ENCODE results near the gene KCNB1. TPM values are rescaled to one million over a fixed set of nuclear protein-coding genes. Genes with fewer than 3 reads are reported as not detected.

KCNB1 gene
- total and polyA plus RNA-seq, 2 experiments from 2014 or later, result 0.06 to 0.10 TPM

DNA sequence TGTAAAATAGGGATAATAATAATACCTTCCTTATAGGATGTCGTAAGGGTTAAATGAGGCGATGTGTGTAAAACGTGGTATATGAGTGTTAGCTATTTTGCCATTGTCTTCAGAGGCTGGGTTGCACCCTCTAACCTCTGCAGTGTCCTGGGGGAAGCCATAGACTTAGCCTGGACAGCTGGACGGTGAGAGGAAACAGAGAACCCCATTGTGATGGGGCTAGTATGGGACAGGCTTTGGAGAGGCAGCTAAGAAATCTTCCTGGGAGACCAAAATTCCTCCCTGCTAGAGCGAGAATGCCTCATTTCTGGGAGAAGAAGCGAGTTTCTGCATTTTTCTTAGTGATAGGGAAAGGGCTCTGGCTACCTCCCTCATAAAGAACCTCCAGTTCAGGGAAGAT is 22.8 kb downstream of the KCNB1 start:
- TF ChIP-seq, protein P1, sequence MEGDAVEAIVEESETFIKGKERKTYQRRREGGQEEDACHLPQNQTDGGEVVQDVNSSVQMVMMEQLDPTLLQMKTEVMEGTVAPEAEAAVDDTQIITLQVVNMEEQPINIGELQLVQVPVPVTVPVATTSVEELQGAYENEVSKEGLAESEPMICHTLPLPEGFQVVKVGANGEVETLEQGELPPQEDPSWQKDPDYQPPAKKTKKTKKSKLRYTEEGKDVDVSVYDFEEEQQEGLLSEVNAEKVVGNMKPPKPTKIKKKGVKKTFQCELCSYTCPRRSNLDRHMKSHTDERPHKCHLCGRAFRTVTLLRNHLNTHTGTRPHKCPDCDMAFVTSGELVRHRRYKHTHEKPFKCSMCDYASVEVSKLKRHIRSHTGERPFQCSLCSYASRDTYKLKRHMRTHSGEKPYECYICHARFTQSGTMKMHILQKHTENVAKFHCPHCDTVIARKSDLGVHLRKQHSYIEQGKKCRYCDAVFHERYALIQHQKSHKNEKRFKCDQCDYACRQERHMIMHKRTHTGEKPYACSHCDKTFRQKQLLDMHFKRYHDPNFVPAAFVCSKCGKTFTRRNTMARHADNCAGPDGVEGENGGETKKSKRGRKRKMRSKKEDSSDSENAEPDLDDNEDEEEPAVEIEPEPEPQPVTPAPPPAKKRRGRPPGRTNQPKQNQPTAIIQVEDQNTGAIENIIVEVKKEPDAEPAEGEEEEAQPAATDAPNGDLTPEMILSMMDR (IDR thresholded peaks at IDR 0.05; ENCODE audit: low read depth, low read length), result no peak
- H3K27me3 ChIP-seq, result no peaks in the 10 kb centered on the region

DNA sequence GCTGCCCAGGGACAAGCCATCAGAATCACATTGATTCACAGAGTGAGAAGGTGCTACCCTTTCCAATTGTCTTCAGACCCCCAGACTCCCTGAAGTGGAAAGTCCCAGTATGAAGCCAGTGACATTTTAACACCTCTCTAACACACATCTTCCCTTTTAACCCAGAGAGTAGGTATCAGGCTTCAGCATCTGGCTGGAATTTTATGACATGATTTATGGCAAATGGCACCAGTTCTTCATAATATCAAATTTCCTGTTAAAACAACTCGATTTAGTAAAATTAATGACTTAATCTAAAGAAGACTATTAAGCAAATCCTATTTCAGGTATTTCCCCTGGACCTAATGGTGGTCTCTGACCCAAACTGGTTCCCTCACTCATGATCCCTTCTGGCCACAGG is 25.0 kb downstream of the KCNB1 start:
- Histone ChIP-seq H3K27me3 (no peaks in the 10 kb centered on the region), H3K4me1 (ENCODE audit: low read depth) (no peaks in the 10 kb centered on the region), H3K4me3 (no peak overlapping the region), H3K9me3 (ENCODE audit: low read depth) (no peaks in the 10 kb centered on the region), H3K36me3 (no peaks in the 10 kb centered on the region), H3K27ac (no peak overlapping the region)
- no peak for DNase-seq (ENCODE audit: low read depth in 1 of 2, low spot score in 1 of 2)
- TF ChIP-seq, protein P1 (IDR thresholded peaks at IDR 0.05; ENCODE audit: low read depth, low read length), result no peak

More for the DNA sequence above, 22.8 kb downstream of the KCNB1 start:
- DNase-seq (ENCODE audit: low read depth in 1 of 2, low spot score in 1 of 2), result no peak
- Histone ChIP-seq H3K9me3 (ENCODE audit: low read depth) (no peaks in the 10 kb centered on the region), H3K4me3 (no peak overlapping the region), H3K36me3 (no peaks in the 10 kb centered on the region), H3K4me1 (ENCODE audit: low read depth) (no peaks in the 10 kb centered on the region), H3K27ac (no peak overlapping the region)

DNA sequence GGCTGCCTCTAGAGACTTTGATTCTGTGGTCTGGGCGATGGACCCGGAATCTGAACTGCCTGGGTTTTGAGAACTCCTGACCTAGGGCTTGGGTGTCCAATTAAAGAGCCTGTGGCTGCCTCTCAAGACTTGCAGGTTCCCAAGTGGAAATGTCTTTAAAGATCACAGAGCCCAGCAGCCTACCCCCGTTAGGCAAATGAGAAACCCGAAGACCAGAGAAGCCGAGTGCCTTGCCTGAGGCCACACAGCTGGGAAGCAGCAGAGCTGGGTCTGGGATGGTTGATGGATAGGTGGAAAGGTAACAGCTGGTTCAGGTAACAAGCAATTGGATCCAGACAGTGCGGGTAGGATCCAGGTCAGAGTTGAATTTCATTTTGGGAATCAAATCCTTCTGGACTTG is 25.8 kb downstream of the KCNB1 start:
- no peak overlapping the region for H3K27ac ChIP-seq
- TF ChIP-seq, protein P1 (IDR thresholded peaks at IDR 0.05; ENCODE audit: low read depth, low read length), result no peak
- no peaks in the 10 kb centered on the region for H3K36me3 ChIP-seq
- H3K27me3 ChIP-seq, result no peaks in the 10 kb centered on the region
- no peaks in the 10 kb centered on the region for H3K9me3 ChIP-seq (ENCODE audit: low read depth)
- H3K4me1 ChIP-seq (ENCODE audit: low read depth), result no peaks in the 10 kb centered on the region
- no peak for DNase-seq (ENCODE audit: low read depth in 1 of 2, low spot score in 1 of 2)
- H3K4me3 ChIP-seq, result no peak overlapping the region

GRCh38 chr20:49455691-49456090 is 26.8 kb downstream of the KCNB1 start:
- no peaks in the 10 kb centered on the region for H3K27me3 ChIP-seq
- H3K27ac ChIP-seq, result no peak overlapping the region
- H3K4me3 ChIP-seq, result no peak overlapping the region
- no peak for DNase-seq (ENCODE audit: low read depth in 1 of 2, low spot score in 1 of 2)
- no peaks in the 10 kb centered on the region for H3K36me3 ChIP-seq
- H3K4me1 ChIP-seq (ENCODE audit: low read depth), result no peaks in the 10 kb centered on the region
- H3K9me3 ChIP-seq (ENCODE audit: low read depth), result no peaks in the 10 kb centered on the region
- TF ChIP-seq, protein P1 (IDR thresholded peaks at IDR 0.05; ENCODE audit: low read depth, low read length), result no peak

GRCh38 chr20:49452011-49452482 is 30.4 kb downstream of the KCNB1 start:
- H3K9me3 ChIP-seq (ENCODE audit: low read depth), result no peaks in the 10 kb centered on the region
- TF ChIP-seq, protein P1 (IDR thresholded peaks at IDR 0.05; ENCODE audit: low read depth, low read length), result no peak
- no peak overlapping the region for H3K27ac ChIP-seq
- H3K4me3 ChIP-seq, result no peak overlapping the region
- DNase-seq (ENCODE audit: low read depth in 1 of 2, low spot score in 1 of 2), result peak in 1 of 2 donors; percentile 33
- no peaks in the 10 kb centered on the region for H3K27me3 ChIP-seq
- H3K36me3 ChIP-seq, result no peaks in the 10 kb centered on the region
- no peaks in the 10 kb centered on the region for H3K4me1 ChIP-seq (ENCODE audit: low read depth)

Measured in cardiac muscle cell (in vitro differentiated cells and primary cell).